Measurements from ENCODE around the gene RAI14.

RAI14 gene

DNA sequence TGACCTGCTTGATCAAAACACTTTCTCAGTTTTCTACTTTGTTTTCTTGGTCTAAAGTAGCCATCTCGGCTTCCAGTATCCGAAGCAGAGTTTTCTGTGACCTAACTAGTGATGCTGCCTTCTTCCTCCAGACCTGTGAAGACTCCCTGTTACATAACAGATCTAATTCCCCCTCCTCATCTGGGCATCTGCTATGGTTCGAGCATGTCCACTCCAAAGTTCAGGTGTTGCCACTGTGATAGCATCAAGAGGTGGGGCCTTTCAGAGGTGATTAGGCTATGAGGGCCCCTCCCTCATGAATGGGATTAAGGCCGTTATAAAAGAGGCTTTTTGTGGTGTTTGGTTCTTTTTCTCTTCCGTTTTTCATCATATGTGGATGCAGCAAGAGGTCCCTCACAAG lies 203.1 kb downstream of the RAI14 start:
- H3K4me3 ChIP-seq (ENCODE audit: low read length), result no peak overlapping the region
- peaks cover 8% of the 10 kb centered on the region for H3K4me1 ChIP-seq (ENCODE audit: low read length)
- no peaks in the 10 kb centered on the region for H3K36me3 ChIP-seq (replicated peaks; ENCODE audit: low read depth, low read length)
- no peaks in the 10 kb centered on the region for H3K27me3 ChIP-seq (ENCODE audit: low read depth, low read length)
- H3K79me2 ChIP-seq (ENCODE audit: low read length), result no peaks in the 10 kb centered on the region
- H3K27ac ChIP-seq (ENCODE audit: low read length), result no peak overlapping the region
- H4K20me1 ChIP-seq (ENCODE audit: insufficient read depth, low read length), result no peaks in the 10 kb centered on the region
- H3K9ac ChIP-seq (ENCODE audit: low read length), result no peak overlapping the region
- no peak for TF ChIP-seq EZH2phosphoT487 (IDR thresholded peaks at IDR 0.05; ENCODE audit: low read depth)
- TF ChIP-seq, protein P1, sequence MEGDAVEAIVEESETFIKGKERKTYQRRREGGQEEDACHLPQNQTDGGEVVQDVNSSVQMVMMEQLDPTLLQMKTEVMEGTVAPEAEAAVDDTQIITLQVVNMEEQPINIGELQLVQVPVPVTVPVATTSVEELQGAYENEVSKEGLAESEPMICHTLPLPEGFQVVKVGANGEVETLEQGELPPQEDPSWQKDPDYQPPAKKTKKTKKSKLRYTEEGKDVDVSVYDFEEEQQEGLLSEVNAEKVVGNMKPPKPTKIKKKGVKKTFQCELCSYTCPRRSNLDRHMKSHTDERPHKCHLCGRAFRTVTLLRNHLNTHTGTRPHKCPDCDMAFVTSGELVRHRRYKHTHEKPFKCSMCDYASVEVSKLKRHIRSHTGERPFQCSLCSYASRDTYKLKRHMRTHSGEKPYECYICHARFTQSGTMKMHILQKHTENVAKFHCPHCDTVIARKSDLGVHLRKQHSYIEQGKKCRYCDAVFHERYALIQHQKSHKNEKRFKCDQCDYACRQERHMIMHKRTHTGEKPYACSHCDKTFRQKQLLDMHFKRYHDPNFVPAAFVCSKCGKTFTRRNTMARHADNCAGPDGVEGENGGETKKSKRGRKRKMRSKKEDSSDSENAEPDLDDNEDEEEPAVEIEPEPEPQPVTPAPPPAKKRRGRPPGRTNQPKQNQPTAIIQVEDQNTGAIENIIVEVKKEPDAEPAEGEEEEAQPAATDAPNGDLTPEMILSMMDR (IDR thresholded peaks at IDR 0.05; ENCODE audit: low read depth, low read length), result no peak
- no peak overlapping the region for H2AFZ ChIP-seq (ENCODE audit: low read depth, low read length)
- H3K9me3 ChIP-seq (ENCODE audit: insufficient read depth, low read length), result no peaks in the 10 kb centered on the region
- H3K4me2 ChIP-seq (ENCODE audit: low read length), result no peak overlapping the region

DNA sequence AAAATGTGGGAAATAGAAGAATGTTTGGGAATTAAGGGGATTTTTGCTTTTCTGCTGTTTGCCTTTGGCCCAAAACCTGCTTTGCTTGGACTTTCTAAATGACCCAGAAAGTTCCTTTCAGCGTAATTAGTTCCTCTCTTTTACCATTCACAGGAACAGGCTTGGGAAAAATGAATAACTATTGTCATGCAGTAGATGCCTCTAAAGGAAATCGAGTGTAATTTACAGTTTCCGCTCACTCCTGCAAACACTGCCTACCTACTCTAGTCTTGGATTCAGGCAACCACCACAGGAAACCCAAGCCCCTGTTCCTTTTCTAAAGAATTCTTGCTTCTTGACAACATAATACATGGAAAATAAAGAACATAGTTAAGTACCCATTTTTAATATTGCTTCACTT lies 207.8 kb downstream of the RAI14 start:
- H3K4me1 ChIP-seq (ENCODE audit: low read length), result no peaks in the 10 kb centered on the region

DNA sequence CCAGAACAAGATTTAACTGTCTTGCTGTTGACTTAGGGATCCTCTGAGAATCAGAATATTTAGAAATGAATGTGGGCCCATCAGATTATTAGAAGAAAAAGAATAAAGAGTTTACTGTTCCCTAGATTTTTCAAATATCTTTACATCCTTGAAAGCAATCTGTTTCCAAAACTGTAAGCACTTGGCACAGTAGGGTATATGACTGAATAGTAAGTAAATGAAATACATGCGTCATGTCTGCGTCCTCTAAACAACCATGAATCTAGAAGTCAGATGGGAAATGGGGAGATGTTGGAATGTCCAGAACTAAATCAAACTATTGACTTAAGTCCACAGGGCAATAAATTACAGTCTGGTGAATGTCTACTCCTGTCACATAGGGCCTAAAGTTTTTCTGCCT lies 209.0 kb downstream of the RAI14 start:
- Histone ChIP-seq H3K4me2 (ENCODE audit: low read length) (no peak overlapping the region), H3K4me1 (ENCODE audit: low read length) (no peaks in the 10 kb centered on the region), H4K20me1 (ENCODE audit: insufficient read depth, low read length) (no peaks in the 10 kb centered on the region), H3K27me3 (ENCODE audit: low read depth, low read length) (no peaks in the 10 kb centered on the region), H3K79me2 (ENCODE audit: low read length) (no peaks in the 10 kb centered on the region), H3K9me3 (ENCODE audit: insufficient read depth, low read length) (no peaks in the 10 kb centered on the region), H3K27ac (ENCODE audit: low read length) (no peak overlapping the region), H3K4me3 (ENCODE audit: low read length) (no peak overlapping the region), H3K36me3 (replicated peaks; ENCODE audit: low read depth, low read length) (no peaks in the 10 kb centered on the region), H2AFZ (ENCODE audit: low read depth, low read length) (no peak overlapping the region), H3K9ac (ENCODE audit: low read length) (no peak overlapping the region)
- TF ChIP-seq, protein P1 (IDR thresholded peaks at IDR 0.05; ENCODE audit: low read depth, low read length), result no peak
- TF ChIP-seq EZH2phosphoT487 (IDR thresholded peaks at IDR 0.05; ENCODE audit: low read depth), result no peak

More for the DNA sequence above, 207.8 kb downstream of the RAI14 start:
- H3K27me3 ChIP-seq (ENCODE audit: low read depth, low read length), result no peaks in the 10 kb centered on the region
- H3K9ac ChIP-seq (ENCODE audit: low read length), result no peak overlapping the region
- H3K9me3 ChIP-seq (ENCODE audit: insufficient read depth, low read length), result no peaks in the 10 kb centered on the region
- no peaks in the 10 kb centered on the region for H3K36me3 ChIP-seq (replicated peaks; ENCODE audit: low read depth, low read length)
- no peaks in the 10 kb centered on the region for H4K20me1 ChIP-seq (ENCODE audit: insufficient read depth, low read length)
- TF ChIP-seq EZH2phosphoT487 (IDR thresholded peaks at IDR 0.05; ENCODE audit: low read depth), result no peak
- TF ChIP-seq, protein P1 (IDR thresholded peaks at IDR 0.05; ENCODE audit: low read depth, low read length), result no peak
- H3K4me2 ChIP-seq (ENCODE audit: low read length), result no peak overlapping the region
- no peak overlapping the region for H2AFZ ChIP-seq (ENCODE audit: low read depth, low read length)
- no peaks in the 10 kb centered on the region for H3K79me2 ChIP-seq (ENCODE audit: low read length)
- no peak overlapping the region for H3K27ac ChIP-seq (ENCODE audit: low read length)
- no peak overlapping the region for H3K4me3 ChIP-seq (ENCODE audit: low read length)

DNA sequence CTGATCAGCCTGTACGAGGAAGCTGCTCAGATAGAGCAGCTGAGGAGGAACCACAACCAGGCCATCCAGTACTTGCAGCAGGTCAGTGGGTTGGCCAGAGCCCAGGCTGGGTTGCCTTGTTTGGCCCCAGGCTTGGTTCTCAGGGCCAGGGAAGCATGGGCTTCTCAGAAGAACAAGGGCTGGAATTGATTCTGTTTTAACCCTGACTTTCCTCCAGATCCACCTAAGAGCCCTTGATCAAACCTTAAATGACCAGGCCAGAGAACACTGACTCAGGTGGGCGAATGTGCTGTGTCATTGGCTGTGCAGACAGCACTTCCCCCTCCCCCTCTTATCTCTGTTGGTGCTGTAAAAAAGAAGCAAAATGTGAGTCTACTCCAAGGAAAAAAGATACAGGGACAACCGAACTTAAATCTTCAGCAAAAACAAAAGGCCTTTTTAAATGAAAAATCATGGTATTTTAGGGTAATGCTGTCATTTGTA lies 210.9 kb downstream of the RAI14 start:
- Histone ChIP-seq H3K36me3 (replicated peaks; ENCODE audit: low read depth, low read length) (no peaks in the 10 kb centered on the region), H3K4me2 (ENCODE audit: low read length) (no peak overlapping the region), H3K27ac (ENCODE audit: low read length) (no peak overlapping the region), H3K4me1 (ENCODE audit: low read length) (no peaks in the 10 kb centered on the region), H2AFZ (ENCODE audit: low read depth, low read length) (no peak overlapping the region), H4K20me1 (ENCODE audit: insufficient read depth, low read length) (no peaks in the 10 kb centered on the region), H3K9ac (ENCODE audit: low read length) (no peak overlapping the region), H3K4me3 (ENCODE audit: low read length) (no peak overlapping the region), H3K79me2 (ENCODE audit: low read length) (no peaks in the 10 kb centered on the region), H3K27me3 (ENCODE audit: low read depth, low read length) (no peaks in the 10 kb centered on the region), H3K9me3 (ENCODE audit: insufficient read depth, low read length) (no peaks in the 10 kb centered on the region)
- TF ChIP-seq, protein P1 (IDR thresholded peaks at IDR 0.05; ENCODE audit: low read depth, low read length), result no peak
- no peak for TF ChIP-seq EZH2phosphoT487 (IDR thresholded peaks at IDR 0.05; ENCODE audit: low read depth)

Measured in OCI-LY3 (cell line).